Motor neuron (in vitro differentiated cells): ENCODE measurements around the gene PSMB10. TPM values are rescaled to one million over a fixed set of nuclear protein-coding genes. Genes with fewer than 3 reads are reported as not detected.
A peak's percentile ranks its signal among the peaks of the same experiment; 100 is the strongest.
"Not testable (repeated sequence)": the region's sequence is repeated elsewhere in the genome, so short reads cannot be mapped to it uniquely, and the experiment has no call there.

Experiments used
- ATAC-seq, 8 experiments: fragments of 200-7000 bp; cut with Tn5 transposase; replicated peaks in 6 of 8; 2 replicates each; pipeline ENCODE4 v1.8.0; 2021; ENCODE audit warnings: mild to moderate bottlenecking in 8 of 8, moderate library complexity in 8 of 8
- H3K27ac ChIP-seq, 2 donors: fragments of 250-450 bp; sonication (Bioruptor Pico); 2 replicates each; pipeline ENCODE4 v1.9.0; 2021; ENCODE audit warnings: antibody characterized with exemption in 2 of 2, mild to moderate bottlenecking in 2 of 2, moderate library complexity in 1 of 2
- H3K4me1 ChIP-seq, 2 donors: fragments of 250-450 bp; sonication (Bioruptor Pico); replicated peaks in 1 of 2; 2 replicates each; pipeline ENCODE4 v1.6.1; 2021; ENCODE audit warnings: antibody characterized with exemption in 2 of 2, mild to moderate bottlenecking in 2 of 2, moderate library complexity in 1 of 2
- H3K4me3 ChIP-seq, 5 donors: fragments of 250-450 bp; sonication (Bioruptor Pico); 2 replicates each; pipeline ENCODE4 v1.9.0; 2021; ENCODE audit warnings: antibody characterized with exemption in 5 of 5, mild to moderate bottlenecking in 5 of 5, moderate library complexity in 4 of 5
- WGBS, 10 experiments: fragments of 450-650 bp; shearing (Covaris generic); methylation state at CpG; one replicate each; pipeline ENCODE4 v1.0.0; 2022; 5-methylcytosine and 5-hydroxymethylcytosine counted together
- in situ Hi-C, 9 experiments: fragments of 400-800 bp; cut with MboI; loops; one replicate each; pipeline ENCODE4 v1.15.0; 2021; ENCODE audit warnings: low sequenced_read_pairs in 9 of 9, low pct_unique_long_range_greater_than_20kb in 2 of 9; ENCODE audit not compliant: unreplicated experiment in 9 of 9
- total RNA-seq, 8 experiments: library from RNA; unstranded; fragments of 300-600 nt; gene quantifications; 2 replicates each; pipeline versions ENCODE4 v1.2.3 to v1.2.4, GENCODE V29; 2022

Gene PSMB10
- total RNA-seq, 8 experiments from 2014 or later, result 22.7 to 134 (median 36.9) TPM

DNA sequence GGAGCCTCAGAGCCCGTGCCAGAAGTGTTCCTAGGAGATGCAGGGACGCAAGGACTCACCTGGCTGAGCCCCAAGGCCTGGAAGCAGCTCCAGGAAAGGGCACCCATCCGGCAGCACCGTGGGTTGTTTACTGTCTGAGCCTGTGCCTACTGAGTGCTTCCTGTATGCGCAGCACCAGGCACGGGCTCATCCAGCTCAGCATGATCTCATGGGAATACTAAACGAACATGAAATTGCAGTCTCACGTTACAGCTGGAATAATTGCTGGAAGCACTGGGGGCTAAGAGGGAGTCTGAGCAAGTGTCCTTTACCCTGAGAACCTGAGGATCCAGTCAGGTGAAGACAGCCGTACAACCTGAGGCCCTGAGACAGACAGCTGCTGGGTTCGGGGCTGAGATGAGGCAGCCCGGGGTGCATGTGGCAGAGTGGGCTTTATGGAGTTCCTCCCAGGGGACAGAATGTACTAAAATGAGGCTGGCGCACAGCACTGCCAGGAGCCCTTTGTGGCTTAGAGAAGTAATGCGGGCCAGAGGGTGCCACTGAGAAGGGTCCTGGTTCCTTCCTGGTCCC lies 10.4 kb downstream of the PSMB10 start:
- Histone ChIP-seq H3K4me3 (no peak overlapping the region), H3K4me1 (no peaks in the 10 kb centered on the region), H3K27ac (no peak overlapping the region)
- WGBS, 10 experiments, result 17 to 100% (median 69%) methylated on average over 1 to 4 of the region's 13 CpGs; no CpG with 5 or more reads in 1 of the 10 experiments
- ATAC-seq, result peak in 6 of 8 experiments; percentile 8 to 62 (median 31)
- in situ Hi-C loops, result no loop called here

- Histone ChIP-seq H3K27ac (no peak overlapping the region), H3K4me1 (peaks cover 0 to 2% of the 10 kb centered on the region in 2 donors), H3K4me3 (no peak overlapping the region)
- ATAC-seq, result no peak
- WGBS, 10 experiments, result 80 to 100% (median 93%) methylated on average over 1 to 5 of the region's 10 CpGs; no CpG with 5 or more reads in 4 of the 10 experiments
- in situ Hi-C loops, result no loop called here
These were observed 12.3 kb downstream of the PSMB10 start for GRCh38 chr16:67924140-67924906.

DNA sequence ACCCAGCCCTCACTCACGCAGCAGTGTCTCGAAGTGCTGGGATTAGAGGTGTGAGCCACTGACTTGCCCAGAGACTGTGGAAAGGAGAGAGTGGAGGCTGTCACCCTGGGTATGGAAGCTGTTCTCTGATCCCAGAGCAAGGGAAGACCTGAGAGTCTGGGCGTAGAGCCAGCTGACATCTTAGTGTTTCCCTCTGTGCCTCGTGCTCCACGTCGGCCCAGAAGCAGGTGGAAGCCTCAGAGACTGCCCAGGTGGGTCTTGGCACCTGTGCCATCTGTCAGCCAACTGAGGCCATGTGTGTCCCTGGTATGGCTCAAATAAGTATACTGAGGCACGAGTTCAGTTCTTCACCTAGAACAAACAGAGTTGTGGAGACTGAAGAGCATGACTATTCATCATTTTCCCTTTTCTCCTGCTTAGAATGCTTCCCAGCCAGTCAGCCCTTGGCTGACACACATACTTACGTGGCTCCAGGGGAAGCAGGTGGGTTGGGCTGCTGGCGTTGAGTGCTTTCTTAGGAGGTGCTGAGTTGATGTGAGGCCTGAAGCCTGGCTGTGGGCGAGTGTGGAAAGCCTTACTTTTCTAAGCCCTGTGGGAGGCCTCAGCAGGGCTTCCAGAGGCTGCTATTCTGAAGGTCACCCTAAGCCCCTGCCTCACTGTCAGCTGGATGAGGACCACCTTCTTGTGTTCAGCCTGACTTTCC lies 13.1 kb downstream of the PSMB10 start:
- Histone ChIP-seq H3K27ac (no peak overlapping the region), H3K4me1 (peaks cover 0 to 2% of the 10 kb centered on the region in 2 donors), H3K4me3 (no peak overlapping the region)
- WGBS, 10 experiments, result 88 to 100% (median 100%) methylated on average over 1 to 4 of the region's 10 CpGs; no CpG with 5 or more reads in 5 of the 10 experiments
- in situ Hi-C loops, result no loop called here
- peak in 1 of 8 experiments; percentile 21 for ATAC-seq

DNA sequence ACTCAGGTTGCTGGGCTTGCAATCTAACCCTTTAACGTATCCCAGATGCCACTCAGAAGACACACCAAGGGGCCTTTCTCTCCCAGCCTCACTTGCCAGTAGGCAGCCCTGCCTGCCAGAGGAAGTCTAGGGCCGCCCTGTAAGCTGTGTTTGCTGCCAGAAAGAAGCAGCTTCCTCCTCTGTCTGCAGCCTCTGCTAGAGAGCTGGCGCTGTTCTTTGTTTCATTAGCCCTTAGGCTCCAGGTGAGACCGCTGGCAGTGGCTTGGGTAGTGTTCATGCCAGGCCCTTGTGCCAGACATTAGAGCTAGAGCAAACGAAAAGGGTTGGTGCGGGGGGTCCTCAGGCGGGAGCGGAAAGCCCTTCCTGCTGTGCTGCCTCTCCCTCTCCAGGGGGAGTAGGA lies 13.9 kb downstream of the PSMB10 start:
- in situ Hi-C loops, result no loop called here
- H3K4me1 ChIP-seq, result peaks cover 0 to 2% of the 10 kb centered on the region in 2 donors
- no peak overlapping the region for H3K27ac ChIP-seq
- 0 to 100% (median 90%) methylated on average over 1 to 5 of the region's 8 CpGs; no CpG with 5 or more reads in 3 of the 10 experiments for WGBS, 10 experiments
- no peak overlapping the region for H3K4me3 ChIP-seq
- ATAC-seq, result no peak

- Histone ChIP-seq H3K4me1 (peaks cover 0 to 7% of the 10 kb centered on the region in 2 donors), H3K27ac (no peak overlapping the region), H3K4me3 (no peak overlapping the region)
- WGBS, 10 experiments, result 0 to 94% (median 77%) methylated on average over 1 to 4 of the region's 5 CpGs; no CpG with 5 or more reads in 4 of the 10 experiments
- ATAC-seq, result no peak
- in situ Hi-C loops, result no loop called here
These were observed 14.4 kb downstream of the PSMB10 start for GRCh38 chr16:67922221-67922620.

DNA sequence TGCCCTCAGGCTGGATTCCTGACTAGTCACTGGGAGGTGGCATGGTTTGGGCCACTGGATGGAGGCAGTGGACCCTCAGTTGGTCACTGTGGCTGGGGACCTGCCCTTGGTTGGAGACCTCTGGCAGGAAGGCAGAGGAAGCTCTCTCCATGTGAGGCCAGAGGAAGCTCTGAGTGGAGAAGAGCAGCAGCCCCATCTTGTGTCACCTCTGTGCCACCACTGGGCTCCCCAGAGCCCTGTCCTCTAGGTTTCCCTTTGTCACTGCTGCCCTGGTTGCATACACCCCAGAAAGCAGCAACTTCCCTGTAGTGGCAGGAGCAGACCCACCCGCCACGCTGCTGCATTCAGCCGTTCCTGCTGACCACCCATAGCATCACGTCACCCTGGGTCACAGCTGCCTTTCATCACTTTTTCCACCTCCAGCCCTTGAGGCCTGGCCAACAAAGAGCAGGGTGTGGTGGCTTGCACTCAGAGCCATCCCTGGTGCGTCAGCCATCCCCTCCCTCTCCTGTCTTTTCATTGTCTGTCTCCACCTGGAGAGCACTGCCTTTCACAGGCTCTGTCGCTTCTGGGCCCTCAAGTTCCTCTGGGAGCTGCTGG lies 16.9 kb downstream of the PSMB10 start:
- peak in 2 of 8 experiments; percentile 76 to 82 for ATAC-seq
- Histone ChIP-seq H3K4me3 (no peak overlapping the region), H3K4me1 (peaks cover 0 to 10% of the 10 kb centered on the region in 2 donors), H3K27ac (no peak overlapping the region)
- in situ Hi-C loops, result no loop called here
- WGBS, 10 experiments, result 40 to 100% (median 90%) methylated on average over 1 to 5 of the region's 6 CpGs; no CpG with 5 or more reads in 3 of the 10 experiments

- in situ Hi-C loops, result no loop called here
- peak in 7 of 8 experiments; percentile 29 to 98 (median 97) for ATAC-seq
These were observed 18.8 kb downstream of the PSMB10 start for GRCh38 chr16:67917852-67918236.

DNA sequence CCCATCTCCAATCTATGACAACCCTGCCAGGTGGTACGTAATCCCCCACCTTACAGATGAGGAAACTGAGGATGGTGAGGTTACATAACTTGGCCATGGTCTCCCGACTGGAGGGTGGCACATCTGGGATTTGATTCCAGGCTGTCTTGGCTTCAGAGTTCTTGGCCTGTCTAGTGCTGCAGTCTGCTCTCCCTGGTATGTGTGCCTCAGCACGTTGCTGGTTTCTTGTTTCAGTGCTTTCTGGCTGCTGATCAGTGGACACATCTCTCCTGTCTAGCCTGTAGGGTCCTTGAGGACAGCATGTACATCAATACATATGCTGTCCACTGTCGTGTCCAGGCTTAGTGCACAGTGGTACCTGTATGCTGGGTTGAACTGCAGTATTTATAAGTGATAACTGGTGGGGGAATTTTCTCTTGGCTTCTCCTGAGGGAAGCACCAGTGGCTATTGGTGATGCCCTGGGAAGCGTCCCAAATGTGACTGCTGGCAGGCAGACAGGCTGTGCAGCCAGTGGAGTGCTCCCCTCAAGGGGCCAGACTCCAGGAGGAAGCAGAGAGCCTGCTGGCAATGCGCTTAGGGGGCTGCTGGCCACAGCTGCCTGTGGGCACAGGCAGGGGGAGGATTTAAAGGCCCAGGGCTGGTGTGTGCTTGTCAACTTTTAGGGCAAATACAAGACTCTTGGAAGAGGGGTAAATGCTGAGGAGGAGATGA lies 19.4 kb downstream of the PSMB10 start:
- Histone ChIP-seq H3K4me1 (peaks cover 0 to 10% of the 10 kb centered on the region in 2 donors), H3K27ac (peak overlapping the region; percentile 22 to 71), H3K4me3 (no peak overlapping the region)
- in situ Hi-C loops, result no loop called here
- WGBS, 10 experiments, result 5 to 83% (median 41%) methylated on average over 1 to 5 of the region's 6 CpGs; no CpG with 5 or more reads in 3 of the 10 experiments
- ATAC-seq, result peak in 5 of 8 experiments; percentile 63 to 71 (median 70)

More at GRCh38 chr16:67917852-67918236, 18.8 kb downstream of the PSMB10 start:
- H3K4me3 ChIP-seq, result no peak overlapping the region
- 20 to 60% (median 57%) methylated on average over 1 to 3 of the region's 4 CpGs; no CpG with 5 or more reads in 5 of the 10 experiments for WGBS, 10 experiments
- H3K27ac ChIP-seq, result peak overlapping the region; percentile 43 to 71
- peaks cover 0 to 10% of the 10 kb centered on the region in 2 donors for H3K4me1 ChIP-seq

DNA sequence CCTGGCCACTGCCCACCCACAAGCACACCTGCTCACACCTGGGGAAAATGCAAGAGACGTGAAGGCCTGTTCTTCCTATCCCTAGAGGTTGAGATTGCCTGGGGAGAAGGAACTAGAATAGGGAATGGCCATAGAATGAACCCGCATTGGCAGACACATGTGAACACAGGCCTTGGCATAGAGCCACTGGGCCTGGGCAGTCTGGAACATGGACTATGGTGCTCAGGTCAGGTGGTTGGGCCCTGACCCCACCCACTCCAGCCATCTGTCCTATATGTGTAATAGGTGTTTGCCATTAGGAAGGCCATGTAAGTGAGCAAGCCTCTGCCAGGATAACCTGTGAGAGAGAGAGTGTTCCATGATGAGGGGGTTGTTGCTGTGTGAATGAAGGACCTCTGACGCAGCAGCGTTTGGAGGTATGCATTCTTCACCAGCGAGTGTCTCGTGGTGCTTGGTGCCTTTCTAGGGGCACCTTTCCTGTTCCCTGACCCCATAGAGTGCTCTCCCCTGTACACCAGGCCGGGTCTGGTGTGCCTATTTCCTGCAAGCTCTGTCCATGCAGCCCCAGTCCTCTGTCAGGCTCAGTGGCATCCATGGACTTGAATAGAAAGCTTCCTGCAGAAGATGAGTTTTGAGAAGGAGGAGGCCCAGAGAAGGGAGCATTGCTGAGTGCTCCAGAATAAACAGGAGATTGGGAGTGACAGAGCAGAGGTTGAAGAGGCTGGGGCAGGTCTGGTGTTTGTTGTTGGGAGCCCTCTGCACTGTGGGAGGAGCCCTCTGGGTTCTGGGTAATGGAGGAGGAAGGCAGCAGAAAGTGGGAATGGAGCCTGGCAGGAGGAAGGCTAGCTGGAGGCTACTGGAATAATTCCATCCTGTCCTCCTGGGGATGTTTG lies 20.6 kb downstream of the PSMB10 start:
- in situ Hi-C loops, result no loop called here
- Histone ChIP-seq H3K4me3 (no peak overlapping the region), H3K4me1 (peaks cover 0 to 10% of the 10 kb centered on the region in 2 donors), H3K27ac (no peak overlapping the region)
- 43 to 100% (median 87%) methylated on average over 1 to 3 of the region's 7 CpGs; no CpG with 5 or more reads in 4 of the 10 experiments for WGBS, 10 experiments
- peak in 3 of 8 experiments; percentile 6 to 20 (median 17) for ATAC-seq

DNA sequence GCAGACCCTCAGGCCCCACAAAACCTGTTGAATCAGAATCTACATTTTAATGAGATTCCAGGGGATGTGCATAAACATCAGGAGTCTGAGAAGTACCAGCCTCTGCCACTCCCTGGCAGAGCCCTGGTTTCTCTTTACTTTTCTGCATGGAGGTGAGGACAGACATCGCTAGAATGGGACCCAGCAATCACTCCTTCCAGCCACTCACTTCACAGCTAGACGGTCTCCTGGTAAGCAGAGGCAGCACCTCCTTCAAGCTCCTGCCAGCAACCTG lies 21.2 kb downstream of the PSMB10 start:
- ATAC-seq, result peak in 1 of 8 experiments; percentile 84
- H3K4me1 ChIP-seq, result peaks cover 0 to 10% of the 10 kb centered on the region in 2 donors
- H3K27ac ChIP-seq, H3K4me3 ChIP-seq, in situ Hi-C loops: not testable (repeated sequence)
- WGBS, 10 experiments, result no CpG with 5 or more reads among the region's 2 CpGs

GRCh38 chr16:67914758-67915495 lies 21.7 kb downstream of the PSMB10 start:
- ATAC-seq, result peak in 1 of 8 experiments; percentile 34
- Histone ChIP-seq H3K4me3 (no peak overlapping the region), H3K4me1 (peaks cover 0 to 10% of the 10 kb centered on the region in 2 donors), H3K27ac (no peak overlapping the region)
- WGBS, 10 experiments, result 53 to 100% (median 84%) methylated on average over 1 to 5 of the region's 7 CpGs; no CpG with 5 or more reads in 4 of the 10 experiments
- in situ Hi-C loops, result no loop called here
